NOMO-1 treated with dmso at 0.1 percent for 144 hours (cell line): ENCODE data around the gene SLCO2A1.

Source experiments
- DNase-seq: peaks from one replicate; lab custom pipeline; 2025; ENCODE audit not compliant: unreplicated experiment; lab: John Stamatoyannopoulos, UW

Gene SLCO2A1

GRCh38 chr3:133955892-133956291 is 73.8 kb downstream of the SLCO2A1 start:
- no peak for DNase-seq

- no peak for DNase-seq
Measured at GRCh38 chr3:133954717-133955360, 74.9 kb downstream of the SLCO2A1 start.

- no peak for DNase-seq
Measured at GRCh38 chr3:133953297-133953696, 76.4 kb downstream of the SLCO2A1 start.

- no peak for DNase-seq
Measured at GRCh38 chr3:133949438-133949837, 80.3 kb downstream of the SLCO2A1 start.

- no peak for DNase-seq
Measured at GRCh38 chr3:133948996-133949395, 80.7 kb downstream of the SLCO2A1 start.

- DNase-seq, result no peak
Measured at GRCh38 chr3:133948131-133948810, 81.5 kb downstream of the SLCO2A1 start.

GRCh38 chr3:133945381-133946095 is 84.2 kb downstream of the SLCO2A1 start:
- no peak for DNase-seq

GRCh38 chr3:133944641-133945380 is 84.9 kb downstream of the SLCO2A1 start:
- no peak for DNase-seq

GRCh38 chr3:133944181-133944580 is 85.5 kb downstream of the SLCO2A1 start:
- no peak for DNase-seq

GRCh38 chr3:133943639-133944141 is 86.0 kb downstream of the SLCO2A1 start:
- DNase-seq, result peak; percentile 17

GRCh38 chr3:133943031-133943535 is 86.6 kb downstream of the SLCO2A1 start:
- no peak for DNase-seq

GRCh38 chr3:133941415-133941821 is 88.3 kb downstream of the SLCO2A1 start:
- DNase-seq, result no peak

- DNase-seq, result no peak
Measured at GRCh38 chr3:133940536-133940935, 89.2 kb downstream of the SLCO2A1 start.

GRCh38 chr3:133939463-133939835 is 90.3 kb downstream of the SLCO2A1 start:
- DNase-seq, result no peak

- DNase-seq, result no peak
Measured at GRCh38 chr3:133938770-133939462, 90.8 kb downstream of the SLCO2A1 start.

- DNase-seq, result no peak
Measured at GRCh38 chr3:133937756-133938601, 91.7 kb downstream of the SLCO2A1 start.

GRCh38 chr3:133937061-133937686 is 92.6 kb downstream of the SLCO2A1 start:
- DNase-seq, result no peak

- DNase-seq, result no peak
Measured at GRCh38 chr3:133935843-133936769, 93.6 kb downstream of the SLCO2A1 start.
